Activated CD8-positive, alpha-beta T cell treated with anti-CD3 and anti-CD28 coated beads for 36 hours (primary cell): ENCODE data around the gene MMP21. TPM values are rescaled to one million over a fixed set of nuclear protein-coding genes. Genes with fewer than 3 reads are reported as not detected.

Experiments
- ATAC-seq: fragments of 200-7000 bp; cut with Tn5 transposase; one replicate; pipeline ENCODE4 v1.10.0; 2021; ENCODE audit warnings: mild to moderate bottlenecking, moderate library complexity
- CTCF ChIA-PET: fragments of 350-600 bp; sonication (Branson Sonifier 250); formaldehyde crosslinking; loops from one replicate; lab custom pipeline; 2021; ENCODE audit warnings: antibody characterized with exemption; lab: Charles Lee
- POLR2A ChIA-PET: fragments of 350-600 bp; sonication (Branson Sonifier 250); formaldehyde crosslinking; loops from one replicate; lab custom pipeline; 2021; ENCODE audit warnings: antibody characterized with exemption; lab: Charles Lee
- DNase-seq: peaks from one replicate; pipeline ENCODE4 v3.0.0-alpha.2; 2020
- H3K27ac Mint-ChIP-seq: one replicate; pipeline ENCODE4 v1.8.0; 2021; ENCODE audit warnings: mild to moderate bottlenecking, mixed read lengths
- H3K27me3 Mint-ChIP-seq: one replicate; pipeline ENCODE4 v1.8.0; 2021; ENCODE audit warnings: mixed read lengths
- H3K36me3 Mint-ChIP-seq: one replicate; pipeline ENCODE4 v1.8.0; 2021; ENCODE audit warnings: low read depth, mixed read lengths
- H3K4me1 Mint-ChIP-seq: one replicate; pipeline ENCODE4 v1.8.0; 2021; ENCODE audit warnings: low read depth, mixed read lengths
- H3K4me3 Mint-ChIP-seq: one replicate; pipeline ENCODE4 v1.8.0; 2021; ENCODE audit warnings: mild to moderate bottlenecking, moderate library complexity, mixed read lengths
- H3K9me3 Mint-ChIP-seq: one replicate; pipeline ENCODE4 v1.8.0; 2021; ENCODE audit warnings: mixed read lengths
- CTCF ChIP-seq: fragments of 200-600 bp; IDR thresholded peaks from one replicate; pipeline ENCODE4 v1.8.0; 2022; ENCODE audit warnings: antibody characterized with exemption, mild to moderate bottlenecking
- intact Hi-C: fragments of 100-400 bp; cut with micrococcal nuclease; formaldehyde crosslinking; loops from one replicate; pipeline ENCODE4 v1.10.0; 2022
- total RNA-seq, 2 experiments: library from RNA; stranded (reverse); gene quantifications; one replicate each; pipeline ENCODE4 v1.2.3, GENCODE V29; 2021

Gene MMP21
- total RNA-seq, 2 experiments from 2014 or later, result not detected

GRCh38 chr10:125820701-125821100, 45.1 kb upstream of the MMP21 start:
- peaks cover 20% of the 10 kb centered on the region for H3K4me1 Mint-ChIP-seq
- intact Hi-C loops, result no loop called here
- peak overlapping the region; percentile 22 for H3K27ac Mint-ChIP-seq

GRCh38 chr10:125817337-125817946, 41.8 kb upstream of the MMP21 start:
- Mint-ChIP-seq H3K36me3 (peaks cover 21% of the 10 kb centered on the region), H3K4me3 (no peak overlapping the region), H3K9me3 (no peaks in the 10 kb centered on the region), H3K27ac (no peak overlapping the region), H3K27me3 (no peaks in the 10 kb centered on the region), H3K4me1 (peaks cover 20% of the 10 kb centered on the region)
- no peak for TF ChIP-seq CTCF
- no peak for ATAC-seq
- no peak for DNase-seq
- POLR2A ChIA-PET, result interaction anchor here (1.0 to 1.4 kb wide), 3 partner anchors 11 to 16 kb away, joined by 3 read pairs; no protein-coding TSS in a partner anchor
- CTCF ChIA-PET, result no interaction called here
- intact Hi-C loops, result no loop called here

More at GRCh38 chr10:125820701-125821100, 45.1 kb upstream of the MMP21 start:
- peaks cover 7% of the 10 kb centered on the region for H3K36me3 Mint-ChIP-seq
- no peaks in the 10 kb centered on the region for H3K9me3 Mint-ChIP-seq
- H3K27me3 Mint-ChIP-seq, result no peaks in the 10 kb centered on the region
- ATAC-seq (no peak), DNase-seq (no peak)
- CTCF ChIA-PET, result interaction anchor here (1.4 kb wide), 1 partner anchor 10 kb away, joined by 3 read pairs; no protein-coding TSS in a partner anchor
- H3K4me3 Mint-ChIP-seq, result peak overlapping the region; percentile 9
- POLR2A ChIA-PET, result interaction anchor here (0.6 kb wide), 1 partner anchor 23 kb away, joined by 3 read pairs; no protein-coding TSS in a partner anchor
- TF ChIP-seq CTCF, result no peak

GRCh38 chr10:125816548-125816947, 40.9 kb upstream of the MMP21 start:
- no peaks in the 10 kb centered on the region for H3K27me3 Mint-ChIP-seq
- DNase-seq (no peak), ATAC-seq (no peak)
- no peak overlapping the region for H3K27ac Mint-ChIP-seq
- peaks cover 15% of the 10 kb centered on the region for H3K4me1 Mint-ChIP-seq
- H3K4me3 Mint-ChIP-seq, result no peak overlapping the region
- POLR2A ChIA-PET, result interaction anchor here (1.3 kb wide), 1 partner anchor 11 kb away, joined by 3 read pairs; no protein-coding TSS in a partner anchor
- no peaks in the 10 kb centered on the region for H3K9me3 Mint-ChIP-seq
- CTCF ChIA-PET, result no interaction called here
- TF ChIP-seq CTCF, result no peak
- peaks cover 21% of the 10 kb centered on the region for H3K36me3 Mint-ChIP-seq
- intact Hi-C loops, result no loop called here

- DNase-seq (no peak), ATAC-seq (no peak)
- intact Hi-C loops, result no loop called here
- Mint-ChIP-seq H3K27me3 (no peaks in the 10 kb centered on the region), H3K4me3 (no peak overlapping the region), H3K4me1 (peaks cover 7% of the 10 kb centered on the region), H3K36me3 (peaks cover 24% of the 10 kb centered on the region), H3K27ac (no peak overlapping the region), H3K9me3 (no peaks in the 10 kb centered on the region)
- TF ChIP-seq CTCF, result no peak
- CTCF ChIA-PET, result no interaction called here
- POLR2A ChIA-PET, result no interaction called here
Measured at GRCh38 chr10:125815764-125816163, 40.1 kb upstream of the MMP21 start.

GRCh38 chr10:125812128-125812750, 36.6 kb upstream of the MMP21 start:
- no peaks in the 10 kb centered on the region for H3K9me3 Mint-ChIP-seq
- no peaks in the 10 kb centered on the region for H3K27me3 Mint-ChIP-seq
- ATAC-seq (no peak), DNase-seq (no peak)
- H3K4me1 Mint-ChIP-seq, result no peaks in the 10 kb centered on the region
- no peak overlapping the region for H3K27ac Mint-ChIP-seq
- ChIA-PET POLR2A (no interaction called here), CTCF (no interaction called here)
- intact Hi-C loops, result no loop called here
- H3K36me3 Mint-ChIP-seq, result peaks cover 31% of the 10 kb centered on the region
- no peak for TF ChIP-seq CTCF
- no peak overlapping the region for H3K4me3 Mint-ChIP-seq
